ENCODE results near the gene CCDC142. TPM values are rescaled to one million over a fixed set of nuclear protein-coding genes. Genes with fewer than 3 reads are reported as not detected.
A peak's percentile ranks its signal among the peaks of the same experiment; 100 is the strongest.

CCDC142 gene
- total RNA-seq, 2 experiments from 2014 or later = 10.2 to 12.4 TPM

DNA sequence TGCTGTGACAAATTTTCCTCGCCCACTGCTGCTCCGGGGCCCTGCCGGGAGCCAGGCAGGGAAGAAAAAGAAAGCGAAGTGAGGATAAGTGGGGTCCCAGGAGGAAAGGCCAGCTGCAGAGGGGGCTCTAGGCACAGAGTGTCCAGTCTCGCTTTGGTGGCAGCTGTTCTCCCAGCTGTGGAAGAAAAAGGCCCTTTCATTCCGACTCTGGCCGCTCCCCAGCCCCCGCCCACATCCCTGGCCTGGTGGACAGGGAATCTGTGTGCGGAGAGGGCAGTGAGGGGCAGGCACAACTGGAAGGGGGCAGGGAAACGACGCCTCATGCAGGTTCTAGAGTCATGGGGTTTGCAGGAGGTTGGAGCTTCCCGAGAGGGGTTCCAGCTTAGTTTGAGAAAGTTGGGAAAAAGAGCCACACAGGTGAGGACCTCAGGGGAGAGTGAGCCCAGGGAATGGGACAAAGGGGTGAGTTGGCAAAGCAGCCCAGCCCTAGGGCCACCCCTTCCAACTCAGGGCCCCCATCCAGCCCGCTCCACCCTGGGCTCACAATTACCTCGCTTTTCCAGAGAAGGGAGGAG lies 42.9 kb downstream of the CCDC142 start:
- H3K4me3 ChIP-seq (ENCODE audit: low read length) = no peak overlapping the region
- Mint-ChIP-seq H3K36me3 (ENCODE audit: low read depth) (no peaks in the 10 kb centered on the region), H3K4me3 (peak overlapping the region; percentile 54), H3K4me1 (ENCODE audit: low read depth) (peaks cover 8% of the 10 kb centered on the region), H3K9me3 (no peaks in the 10 kb centered on the region), H3K27ac (no peak overlapping the region), H3K27me3 (peaks cover 52% of the 10 kb centered on the region)
- no peak for ATAC-seq (ENCODE audit: poor library complexity)
- CTCF ChIA-PET = interaction anchor here (0.5 to 0.9 kb wide), 2 partner anchors 10 to 26 kb away, joined by 3 read pairs; no protein-coding TSS in a partner anchor
- TF ChIP-seq, protein P1, sequence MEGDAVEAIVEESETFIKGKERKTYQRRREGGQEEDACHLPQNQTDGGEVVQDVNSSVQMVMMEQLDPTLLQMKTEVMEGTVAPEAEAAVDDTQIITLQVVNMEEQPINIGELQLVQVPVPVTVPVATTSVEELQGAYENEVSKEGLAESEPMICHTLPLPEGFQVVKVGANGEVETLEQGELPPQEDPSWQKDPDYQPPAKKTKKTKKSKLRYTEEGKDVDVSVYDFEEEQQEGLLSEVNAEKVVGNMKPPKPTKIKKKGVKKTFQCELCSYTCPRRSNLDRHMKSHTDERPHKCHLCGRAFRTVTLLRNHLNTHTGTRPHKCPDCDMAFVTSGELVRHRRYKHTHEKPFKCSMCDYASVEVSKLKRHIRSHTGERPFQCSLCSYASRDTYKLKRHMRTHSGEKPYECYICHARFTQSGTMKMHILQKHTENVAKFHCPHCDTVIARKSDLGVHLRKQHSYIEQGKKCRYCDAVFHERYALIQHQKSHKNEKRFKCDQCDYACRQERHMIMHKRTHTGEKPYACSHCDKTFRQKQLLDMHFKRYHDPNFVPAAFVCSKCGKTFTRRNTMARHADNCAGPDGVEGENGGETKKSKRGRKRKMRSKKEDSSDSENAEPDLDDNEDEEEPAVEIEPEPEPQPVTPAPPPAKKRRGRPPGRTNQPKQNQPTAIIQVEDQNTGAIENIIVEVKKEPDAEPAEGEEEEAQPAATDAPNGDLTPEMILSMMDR (IDR thresholded peaks at IDR 0.05) = no peak
- H3K4me1 ChIP-seq (ENCODE audit: insufficient read depth, low read length) = peaks cover 27% of the 10 kb centered on the region
- DNase-seq = no peak
- H3K27ac ChIP-seq (ENCODE audit: low read depth in 1 of 2, low read length in 2 of 2) = no peak overlapping the region
- H3K9me3 ChIP-seq (ENCODE audit: control insufficient read depth in 1 of 2, insufficient read depth in 1 of 2, low read length in 2 of 2) = peaks cover 0 to 31% of the 10 kb centered on the region in 2 experiments
- intact Hi-C loops (cut with DNase I, micrococcal nuclease) = no loop called here
- POLR2A ChIA-PET = interaction anchor here (0.8 to 1.5 kb wide), 6 partner anchors 9 to 43 kb away, joined by 3 to 6 read pairs (median 4); partner anchors contain the start of genes C2orf81, CCDC142, TTC31 and WBP1
- H3K36me3 ChIP-seq (ENCODE audit: insufficient read depth, low read length) = no peaks in the 10 kb centered on the region
- H3K27me3 ChIP-seq (ENCODE audit: control insufficient read depth in 1 of 2, insufficient read depth in 2 of 2, low read length in 2 of 2) = peaks cover 37 to 40% of the 10 kb centered on the region in 2 experiments

DNA sequence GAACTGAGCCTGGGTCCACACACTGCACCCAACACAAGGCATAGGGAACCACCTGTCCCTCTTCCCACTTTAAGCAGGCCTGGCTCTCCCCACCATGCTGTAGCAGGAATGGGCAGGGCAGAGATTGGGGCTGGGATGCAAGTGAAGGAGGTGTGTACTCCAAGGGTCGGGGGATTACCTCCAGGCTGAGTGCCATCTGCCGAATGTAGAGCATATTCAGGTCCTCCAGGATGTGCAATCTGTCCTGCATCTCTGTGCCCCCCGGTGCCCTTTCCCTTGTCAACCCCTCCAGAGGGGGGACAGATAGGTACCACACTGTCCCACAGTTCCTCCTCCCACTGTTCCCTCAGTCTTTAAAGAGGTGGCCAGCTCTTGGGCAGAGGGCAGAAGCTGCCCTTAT lies 43.4 kb downstream of the CCDC142 start:
- Mint-ChIP-seq H3K4me1 (ENCODE audit: low read depth) (peaks cover 8% of the 10 kb centered on the region), H3K27me3 (peaks cover 47% of the 10 kb centered on the region)

DNA sequence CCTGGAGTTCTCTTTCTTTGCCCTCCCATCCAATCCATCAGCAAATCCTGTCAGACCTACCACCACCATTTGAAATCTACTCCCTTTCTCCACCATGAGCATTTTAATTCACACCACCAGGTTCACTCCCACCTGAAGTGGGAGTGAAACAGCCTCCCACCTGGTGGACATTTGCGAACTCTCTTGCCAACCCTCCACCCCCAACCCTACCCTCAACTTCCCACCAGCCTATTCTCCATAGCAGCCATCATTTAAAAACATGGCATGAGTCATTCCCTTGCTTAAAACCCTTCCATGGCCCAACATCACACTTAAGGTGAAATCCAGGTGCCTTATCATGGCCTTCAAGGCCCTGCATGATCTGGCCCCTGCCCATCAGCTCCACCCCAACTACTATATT lies 44.5 kb downstream of the CCDC142 start:
- Histone ChIP-seq H3K36me3 (ENCODE audit: insufficient read depth, low read length) (no peaks in the 10 kb centered on the region), H3K4me1 (ENCODE audit: insufficient read depth, low read length) (peaks cover 27% of the 10 kb centered on the region), H3K27me3 (ENCODE audit: control insufficient read depth in 1 of 2, insufficient read depth in 2 of 2, low read length in 2 of 2) (peaks cover 32 to 37% of the 10 kb centered on the region in 2 experiments), H3K9me3 (ENCODE audit: control insufficient read depth in 1 of 2, insufficient read depth in 1 of 2, low read length in 2 of 2) (peaks cover 0 to 31% of the 10 kb centered on the region in 2 experiments), H3K4me3 (ENCODE audit: low read length) (no peak overlapping the region), H3K27ac (ENCODE audit: low read depth in 1 of 2, low read length in 2 of 2) (no peak overlapping the region)
- peaks cover 38% of the 10 kb centered on the region for H3K27me3 Mint-ChIP-seq
- CTCF ChIA-PET = no interaction called here
- ATAC-seq (ENCODE audit: poor library complexity) (no peak), DNase-seq (no peak)
- H3K4me3 Mint-ChIP-seq = no peak overlapping the region
- peaks cover 8% of the 10 kb centered on the region for H3K4me1 Mint-ChIP-seq (ENCODE audit: low read depth)
- POLR2A ChIA-PET = no interaction called here
- intact Hi-C loops (cut with DNase I, micrococcal nuclease) = no loop called here
- H3K36me3 Mint-ChIP-seq (ENCODE audit: low read depth) = no peaks in the 10 kb centered on the region
- TF ChIP-seq, protein P1 (IDR thresholded peaks at IDR 0.05) = no peak
- H3K9me3 Mint-ChIP-seq = no peaks in the 10 kb centered on the region
- H3K27ac Mint-ChIP-seq = no peak overlapping the region

More for the DNA sequence above, 43.4 kb downstream of the CCDC142 start:
- no peak overlapping the region for H3K27ac Mint-ChIP-seq
- Histone ChIP-seq H3K4me1 (ENCODE audit: insufficient read depth, low read length) (peaks cover 27% of the 10 kb centered on the region), H3K36me3 (ENCODE audit: insufficient read depth, low read length) (no peaks in the 10 kb centered on the region), H3K9me3 (ENCODE audit: control insufficient read depth in 1 of 2, insufficient read depth in 1 of 2, low read length in 2 of 2) (peaks cover 0 to 31% of the 10 kb centered on the region in 2 experiments), H3K27ac (ENCODE audit: low read depth in 1 of 2, low read length in 2 of 2) (no peak overlapping the region), H3K4me3 (ENCODE audit: low read length) (no peak overlapping the region), H3K27me3 (ENCODE audit: control insufficient read depth in 1 of 2, insufficient read depth in 2 of 2, low read length in 2 of 2) (peaks cover 37% of the 10 kb centered on the region in 2 experiments)
- H3K9me3 Mint-ChIP-seq = no peaks in the 10 kb centered on the region
- POLR2A ChIA-PET = interaction anchor here (0.9 kb wide), 1 partner anchor 18 kb away, joined by 3 read pairs; the partner anchor contains the start of genes C2orf81 and WDR54
- intact Hi-C loops (cut with DNase I, micrococcal nuclease) = no loop called here
- H3K4me3 Mint-ChIP-seq = no peak overlapping the region
- no peaks in the 10 kb centered on the region for H3K36me3 Mint-ChIP-seq (ENCODE audit: low read depth)
- TF ChIP-seq, protein P1 (IDR thresholded peaks at IDR 0.05) = no peak
- no peak for DNase-seq
- CTCF ChIA-PET = interaction anchor here (0.9 kb wide), 1 partner anchor 9 kb away, joined by 3 read pairs; no protein-coding TSS in a partner anchor
- no peak for ATAC-seq (ENCODE audit: poor library complexity)

Data from CD4-positive, alpha-beta T cell (primary cell).